HCT116 (cell line): ENCODE measurements around the gene NIPAL1. TPM values are rescaled to one million over a fixed set of nuclear protein-coding genes. Genes with fewer than 3 reads are reported as not detected.

Experiments used
- ATAC-seq: fragments of 200-7000 bp; cut with Tn5 transposase; 2 replicates; pipeline ENCODE4 v1.9.1; 2020; ENCODE audit warnings: mild to moderate bottlenecking, moderate library complexity
- BruUV-seq: library from RNA; stranded (reverse); fragments of 400-500 nt; replicated peaks from 2 replicates; lab custom pipeline; 2021; lab: Mats Ljungman, UMichigan
- CTCF ChIA-PET: fragments of 300-600 bp; sonication (Branson Sonifier 250); formaldehyde crosslinking; loops from one replicate; lab custom pipeline; 2021; ENCODE audit warnings: antibody characterized with exemption; lab: Charles Lee
- POLR2A ChIA-PET: fragments of 300-600, 350-600 bp; sonication (Branson Sonifier 250); formaldehyde crosslinking; loops from one replicate; lab custom pipeline; 2021; ENCODE audit warnings: antibody characterized with exemption; lab: Charles Lee
- RAD21 ChIA-PET, 2 experiments: fragments of 300-600 bp; sonication (Branson Sonifier 250); formaldehyde crosslinking; loops; one replicate each; lab custom pipeline; 2023; ENCODE audit warnings: low total read pairs in 2 of 2; ENCODE audit not compliant: uncharacterized antibody in 2 of 2, unreplicated experiment in 2 of 2, low non-redundant PET in 1 of 2; lab: Charles Lee
- DNase-seq: peaks from one replicate; pipeline ENCODE4 v3.0.0-alpha.2; 2010; ENCODE audit warnings: low read depth, low spot score
- H2AFZ ChIP-seq: fragments of 200-600 bp; shearing (Covaris generic), sonication (generic); 2 replicates; pipeline ENCODE4 v1.6.1; 2017; ENCODE audit warnings: low read depth, mixed run types, mixed read lengths, antibody characterized with exemption, low read length; ENCODE audit not compliant: poor library complexity, severe bottlenecking
- H3K27ac ChIP-seq: 2 replicates; pipeline ENCODE4 v1.5.1; 2012; ENCODE audit warnings: low read depth, low read length
- H3K27me3 ChIP-seq: fragments of 200-600 bp; sonication (generic); 2 replicates; pipeline ENCODE4 v1.6.1; 2016; ENCODE audit warnings: mixed run types, low read length, mixed read lengths; ENCODE audit not compliant: insufficient read depth
- H3K36me3 ChIP-seq, 2 experiments: fragments of 200-500 bp in 1 of 2; fragments of 200-600 bp in 1 of 2; sonication (Bioruptor generic) in 1 of 2; sonication (generic) in 1 of 2; 2 replicates each; pipeline versions ENCODE4 v1.5.1 to v1.6.1; 2014 to 2016; ENCODE audit warnings: low read length in 2 of 2, inconsistent platforms in 1 of 2, mixed read lengths in 1 of 2, mixed run types in 1 of 2; ENCODE audit not compliant: insufficient read depth in 2 of 2, control insufficient read depth in 1 of 2
- H3K4me1 ChIP-seq, 2 experiments: fragments of 200-600 bp in 1 of 2; sonication (generic) in 1 of 2; 2 replicates each; pipeline versions ENCODE4 v1.5.1 to v1.6.1; 2012 to 2017; ENCODE audit warnings: low read length in 2 of 2, inconsistent platforms in 1 of 2, mild to moderate bottlenecking in 1 of 2, mixed read lengths in 1 of 2, mixed run types in 1 of 2, moderate library complexity in 1 of 2; ENCODE audit not compliant: insufficient read depth in 2 of 2, control insufficient read depth in 1 of 2
- H3K4me2 ChIP-seq: fragments of 200-600 bp; sonication (generic); 2 replicates; pipeline ENCODE4 v1.6.1; 2017; ENCODE audit warnings: mixed run types, low read length, mixed read lengths
- H3K4me3 ChIP-seq, 2 experiments: fragments of 200-600 bp in 1 of 2; sonication (generic) in 1 of 2; replicated peaks in 1 of 2; 2 replicates each; pipeline ENCODE4 v1.5.1; 2011 to 2016; ENCODE audit warnings: low read length in 2 of 2, control low read depth in 1 of 2, low read depth in 1 of 2, mild to moderate bottlenecking in 1 of 2, mixed read lengths in 1 of 2, mixed run types in 1 of 2
- H3K79me2 ChIP-seq: fragments of 200-600 bp; sonication (generic); 2 replicates; pipeline ENCODE4 v1.6.1; 2017; ENCODE audit warnings: mild to moderate bottlenecking, mixed run types, low read length, moderate library complexity, mixed read lengths; ENCODE audit not compliant: insufficient read depth
- H3K9ac ChIP-seq: fragments of 200-600 bp; sonication (generic); 2 replicates; pipeline ENCODE4 v1.6.1; 2016; ENCODE audit warnings: low read length, mixed read lengths
- H3K9me2 ChIP-seq: fragments of 200-600 bp; sonication (generic), shearing (Covaris generic); 2 replicates; pipeline ENCODE4 v1.6.1; 2017; ENCODE audit warnings: mixed run types, mild to moderate bottlenecking, moderate library complexity; ENCODE audit not compliant: insufficient read depth
- H3K9me3 ChIP-seq, 2 experiments: fragments of 200-500 bp in 1 of 2; fragments of 200-600 bp in 1 of 2; sonication (Bioruptor generic) in 1 of 2; sonication (generic) in 1 of 2; 2 replicates each; pipeline ENCODE4 v1.6.1; 2014 to 2017; ENCODE audit warnings: low read length in 2 of 2, mixed read lengths in 2 of 2, inconsistent platforms in 1 of 2, low read depth in 1 of 2, mild to moderate bottlenecking in 1 of 2, mixed run types in 1 of 2, moderate library complexity in 1 of 2; ENCODE audit not compliant: control insufficient read depth in 1 of 2, insufficient read depth in 1 of 2
- H4K20me1 ChIP-seq: fragments of 200-600 bp; sonication (generic), shearing (Covaris generic); 2 replicates; pipeline ENCODE4 v1.6.1; 2017; ENCODE audit warnings: mixed run types, mild to moderate bottlenecking, moderate library complexity; ENCODE audit not compliant: insufficient read depth
- ATF3 ChIP-seq: IDR thresholded peaks from 2 replicates; pipeline ENCODE4 v1.6.1; 2012
- ELF1 ChIP-seq: IDR thresholded peaks from 2 replicates; pipeline ENCODE4 v1.6.1; 2012; ENCODE audit warnings: low read depth, borderline replicate concordance
- SP1 ChIP-seq: IDR thresholded peaks from 2 replicates; pipeline ENCODE4 v1.6.1; 2012; ENCODE audit warnings: low read depth
- ZFX ChIP-seq: fragments of 450-650 bp; IDR thresholded peaks from 2 replicates; pipeline ENCODE4 v1.6.1; 2017
- intact Hi-C: fragments of 100-400 bp; cut with micrococcal nuclease; formaldehyde crosslinking; loops from 2 replicates; pipeline ENCODE4 v1.10.0; 2022
- total RNA-seq: library from RNA; stranded (reverse); gene quantifications from one replicate; pipeline ENCODE4 v1.2.1, GENCODE V29; 2021; ENCODE audit not compliant: unreplicated experiment
- TF ChIP-seq, protein P1 (sequence below): IDR thresholded peaks from 2 replicates; pipeline ENCODE4 v1.6.1; 2012; ENCODE audit warnings: low read depth

NIPAL1 gene
- total RNA-seq, 1 experiment from 2014 or later: 7.0 TPM

- no peak for TF ChIP-seq ELF1
Measured at GRCh38 chr4:48068182-48068581, 51.6 kb downstream of the NIPAL1 start (continued).

GRCh38 chr4:48069026-48069425, 52.5 kb downstream of the NIPAL1 start:
- DNase-seq (no peak), ATAC-seq (no peak)
- H4K20me1 ChIP-seq: no peaks in the 10 kb centered on the region
- no peaks in the 10 kb centered on the region for H3K27me3 ChIP-seq
- no peaks in the 10 kb centered on the region for H3K79me2 ChIP-seq
- H3K4me3 ChIP-seq: no peak overlapping the region
- peaks cover 0 to 6% of the 10 kb centered on the region in 2 experiments; a peak in 1 of 4 replicates for H3K4me1 ChIP-seq
- H3K4me2 ChIP-seq: no peak overlapping the region
- POLR2A ChIA-PET: no interaction called here
- TF ChIP-seq, protein P1, sequence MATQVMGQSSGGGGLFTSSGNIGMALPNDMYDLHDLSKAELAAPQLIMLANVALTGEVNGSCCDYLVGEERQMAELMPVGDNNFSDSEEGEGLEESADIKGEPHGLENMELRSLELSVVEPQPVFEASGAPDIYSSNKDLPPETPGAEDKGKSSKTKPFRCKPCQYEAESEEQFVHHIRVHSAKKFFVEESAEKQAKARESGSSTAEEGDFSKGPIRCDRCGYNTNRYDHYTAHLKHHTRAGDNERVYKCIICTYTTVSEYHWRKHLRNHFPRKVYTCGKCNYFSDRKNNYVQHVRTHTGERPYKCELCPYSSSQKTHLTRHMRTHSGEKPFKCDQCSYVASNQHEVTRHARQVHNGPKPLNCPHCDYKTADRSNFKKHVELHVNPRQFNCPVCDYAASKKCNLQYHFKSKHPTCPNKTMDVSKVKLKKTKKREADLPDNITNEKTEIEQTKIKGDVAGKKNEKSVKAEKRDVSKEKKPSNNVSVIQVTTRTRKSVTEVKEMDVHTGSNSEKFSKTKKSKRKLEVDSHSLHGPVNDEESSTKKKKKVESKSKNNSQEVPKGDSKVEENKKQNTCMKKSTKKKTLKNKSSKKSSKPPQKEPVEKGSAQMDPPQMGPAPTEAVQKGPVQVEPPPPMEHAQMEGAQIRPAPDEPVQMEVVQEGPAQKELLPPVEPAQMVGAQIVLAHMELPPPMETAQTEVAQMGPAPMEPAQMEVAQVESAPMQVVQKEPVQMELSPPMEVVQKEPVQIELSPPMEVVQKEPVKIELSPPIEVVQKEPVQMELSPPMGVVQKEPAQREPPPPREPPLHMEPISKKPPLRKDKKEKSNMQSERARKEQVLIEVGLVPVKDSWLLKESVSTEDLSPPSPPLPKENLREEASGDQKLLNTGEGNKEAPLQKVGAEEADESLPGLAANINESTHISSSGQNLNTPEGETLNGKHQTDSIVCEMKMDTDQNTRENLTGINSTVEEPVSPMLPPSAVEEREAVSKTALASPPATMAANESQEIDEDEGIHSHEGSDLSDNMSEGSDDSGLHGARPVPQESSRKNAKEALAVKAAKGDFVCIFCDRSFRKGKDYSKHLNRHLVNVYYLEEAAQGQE: no peak
- TF ChIP-seq ATF3 (no peak), SP1 (no peak), ZFX (no peak)
- intact Hi-C loops: no loop called here
- no peaks in the 10 kb centered on the region for H3K9me2 ChIP-seq
- no peak overlapping the region for H2AFZ ChIP-seq
- no peak overlapping the region for H3K9ac ChIP-seq
- CTCF ChIA-PET: interaction anchor here (1.0 kb wide), 1 partner anchor 35 kb away, joined by 3 read pairs; no protein-coding TSS in a partner anchor
- H3K27ac ChIP-seq: no peak overlapping the region
- no TSS peak for BruUV-seq
- RAD21 ChIA-PET: no interaction called here
- no peaks in the 10 kb centered on the region for H3K36me3 ChIP-seq
- H3K9me3 ChIP-seq: no peaks in the 10 kb centered on the region
